IPS-15b (cell line): ENCODE measurements around the gene ZNF407.

ENCODE experiments used
- H3K27me3 ChIP-seq: one replicate; pipeline ENCODE4 v1.6.1; 2013; ENCODE audit warnings: low read length; ENCODE audit not compliant: control insufficient read depth, insufficient read depth
- H3K36me3 ChIP-seq: one replicate; pipeline ENCODE4 v1.6.1; 2013; ENCODE audit warnings: low read length; ENCODE audit not compliant: control insufficient read depth, insufficient read depth
- H3K4me1 ChIP-seq: one replicate; pipeline ENCODE4 v1.6.1; 2013; ENCODE audit warnings: mild to moderate bottlenecking, low read length; ENCODE audit not compliant: control insufficient read depth, insufficient read depth
- H3K4me3 ChIP-seq: one replicate; pipeline ENCODE4 v1.5.1; 2013; ENCODE audit warnings: low read depth, low read length
- H3K9ac ChIP-seq: one replicate; pipeline ENCODE4 v1.6.1; 2013; ENCODE audit warnings: low read depth, mild to moderate bottlenecking, low read length
- H3K9me3 ChIP-seq: one replicate; pipeline ENCODE4 v1.6.1; 2013; ENCODE audit warnings: mild to moderate bottlenecking, low read length; ENCODE audit not compliant: control insufficient read depth, insufficient read depth

ZNF407 gene

GRCh38 chr18:75070625-75071483 lies 473.2 kb downstream of the ZNF407 start:
- Histone ChIP-seq H3K4me3 (no peak overlapping the region), H3K4me1 (no peaks in the 10 kb centered on the region), H3K36me3 (no peaks in the 10 kb centered on the region), H3K9ac (no peak overlapping the region), H3K9me3 (no peaks in the 10 kb centered on the region), H3K27me3 (no peaks in the 10 kb centered on the region)

- no peak overlapping the region for H3K4me3 ChIP-seq
- no peaks in the 10 kb centered on the region for H3K4me1 ChIP-seq
- no peak overlapping the region for H3K9ac ChIP-seq
- no peaks in the 10 kb centered on the region for H3K36me3 ChIP-seq
- H3K27me3 ChIP-seq: no peaks in the 10 kb centered on the region
- H3K9me3 ChIP-seq: no peaks in the 10 kb centered on the region
These were observed 473.8 kb downstream of the ZNF407 start for GRCh38 chr18:75071484-75071785.

GRCh38 chr18:75071866-75072671 lies 474.4 kb downstream of the ZNF407 start:
- Histone ChIP-seq H3K9ac (no peak overlapping the region), H3K36me3 (no peaks in the 10 kb centered on the region), H3K9me3 (no peaks in the 10 kb centered on the region), H3K4me3 (no peak overlapping the region), H3K4me1 (no peaks in the 10 kb centered on the region), H3K27me3 (no peaks in the 10 kb centered on the region)

DNA sequence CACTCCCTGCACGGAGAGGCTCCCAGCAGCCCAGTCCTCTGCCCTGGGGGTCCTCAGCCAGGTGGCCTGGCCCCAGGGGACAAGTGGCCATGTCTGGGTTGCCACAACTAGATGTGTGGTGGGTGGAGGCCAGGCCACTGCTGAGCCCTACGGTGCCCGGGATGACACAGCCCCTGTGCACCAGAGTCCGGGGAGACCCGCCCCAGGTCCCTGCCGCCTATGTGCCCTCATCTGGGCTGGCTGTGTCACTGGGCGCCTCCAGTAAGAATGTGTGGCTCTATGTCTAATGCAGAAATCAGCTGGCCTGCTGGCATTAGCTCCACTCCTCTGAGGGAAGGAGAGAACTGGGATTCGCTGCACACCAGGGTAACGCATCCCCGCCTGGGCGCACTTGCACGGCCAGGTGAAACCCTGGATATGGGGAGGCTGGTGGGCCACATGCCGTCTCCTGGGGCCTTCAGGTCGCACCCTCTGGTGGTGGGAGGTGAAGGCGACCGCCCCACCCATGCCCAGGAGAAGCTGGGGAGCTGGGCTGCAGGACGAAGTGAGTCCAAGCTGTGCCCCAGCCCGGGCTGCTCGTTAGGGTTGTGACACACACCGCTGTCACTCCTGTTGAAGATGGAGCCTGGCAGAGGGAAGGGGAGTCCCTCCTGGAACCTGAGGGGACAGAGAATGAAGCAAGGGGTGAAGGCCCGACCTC lies 475.2 kb downstream of the ZNF407 start:
- Histone ChIP-seq H3K36me3 (no peaks in the 10 kb centered on the region), H3K27me3 (no peaks in the 10 kb centered on the region), H3K9me3 (no peaks in the 10 kb centered on the region), H3K4me3 (no peak overlapping the region), H3K4me1 (no peaks in the 10 kb centered on the region), H3K9ac (no peak overlapping the region)

- Histone ChIP-seq H3K4me3 (no peak overlapping the region), H3K9me3 (no peaks in the 10 kb centered on the region), H3K4me1 (no peaks in the 10 kb centered on the region), H3K36me3 (no peaks in the 10 kb centered on the region), H3K27me3 (no peaks in the 10 kb centered on the region), H3K9ac (no peak overlapping the region)
These were observed 476.0 kb downstream of the ZNF407 start for GRCh38 chr18:75073654-75074053.

- no peaks in the 10 kb centered on the region for H3K4me1 ChIP-seq
- no peaks in the 10 kb centered on the region for H3K36me3 ChIP-seq
- no peak overlapping the region for H3K9ac ChIP-seq
- no peaks in the 10 kb centered on the region for H3K9me3 ChIP-seq
- H3K27me3 ChIP-seq: no peaks in the 10 kb centered on the region
- no peak overlapping the region for H3K4me3 ChIP-seq
These were observed 476.7 kb downstream of the ZNF407 start for GRCh38 chr18:75074196-75075015.

DNA sequence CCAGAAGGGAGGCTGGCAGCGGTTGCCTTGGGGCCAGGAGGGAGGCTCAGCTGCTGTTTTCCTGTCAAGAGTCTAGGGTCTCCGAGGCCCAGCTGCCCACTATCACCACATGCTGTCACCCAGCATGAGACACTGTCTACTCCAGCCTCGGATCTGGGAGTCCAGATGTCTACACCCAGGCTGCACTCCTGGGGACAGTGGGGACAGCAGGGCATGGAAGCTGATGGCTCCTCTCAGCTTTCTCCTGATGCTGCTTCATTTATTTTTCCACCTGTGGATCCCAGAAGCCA lies 477.3 kb downstream of the ZNF407 start:
- Histone ChIP-seq H3K27me3 (no peaks in the 10 kb centered on the region), H3K36me3 (no peaks in the 10 kb centered on the region), H3K4me3 (no peak overlapping the region)

GRCh38 chr18:75075429-75075841 lies 477.8 kb downstream of the ZNF407 start:
- Histone ChIP-seq H3K4me1 (no peaks in the 10 kb centered on the region), H3K9me3 (no peaks in the 10 kb centered on the region), H3K36me3 (no peaks in the 10 kb centered on the region), H3K4me3 (no peak overlapping the region), H3K27me3 (no peaks in the 10 kb centered on the region), H3K9ac (no peak overlapping the region)

More for the DNA sequence above, 477.3 kb downstream of the ZNF407 start:
- Histone ChIP-seq H3K4me1 (no peaks in the 10 kb centered on the region), H3K9ac (no peak overlapping the region), H3K9me3 (no peaks in the 10 kb centered on the region)

- Histone ChIP-seq H3K27me3 (no peaks in the 10 kb centered on the region), H3K36me3 (no peaks in the 10 kb centered on the region), H3K4me3 (no peak overlapping the region), H3K9ac (no peak overlapping the region), H3K9me3 (no peaks in the 10 kb centered on the region), H3K4me1 (no peaks in the 10 kb centered on the region)
These were observed 478.6 kb downstream of the ZNF407 start for GRCh38 chr18:75076286-75076685.

GRCh38 chr18:75081486-75081885 lies 483.8 kb downstream of the ZNF407 start:
- Histone ChIP-seq H3K9me3 (peaks cover under 1% of the 10 kb centered on the region), H3K4me3 (no peak overlapping the region), H3K27me3 (no peaks in the 10 kb centered on the region), H3K4me1 (no peaks in the 10 kb centered on the region), H3K36me3 (no peaks in the 10 kb centered on the region), H3K9ac (no peak overlapping the region)

DNA sequence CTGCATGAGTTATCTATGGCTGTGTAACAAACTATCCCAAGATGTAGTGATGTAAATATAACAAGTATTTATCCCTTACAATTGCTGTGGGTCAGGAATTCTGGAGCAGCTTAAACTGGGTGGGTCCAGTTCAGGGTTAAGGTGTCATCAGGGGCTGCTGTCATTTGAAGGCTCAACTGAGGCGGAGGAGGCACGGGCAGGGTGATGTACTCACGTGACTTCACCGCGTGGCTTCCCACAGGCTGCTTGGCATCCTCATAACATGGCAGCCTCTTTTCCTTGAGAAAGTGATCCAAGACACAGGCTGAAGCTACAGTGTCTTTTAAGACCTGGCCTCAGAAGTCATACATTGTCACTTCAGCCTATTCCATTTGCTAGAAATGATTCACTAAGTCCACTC lies 485.5 kb downstream of the ZNF407 start:
- Histone ChIP-seq H3K4me1 (no peaks in the 10 kb centered on the region), H3K4me3 (no peak overlapping the region), H3K9me3 (peaks cover 5% of the 10 kb centered on the region), H3K36me3 (peaks cover 2% of the 10 kb centered on the region), H3K27me3 (no peaks in the 10 kb centered on the region), H3K9ac (no peak overlapping the region)
